Stimulated activated CD4-positive, alpha-beta T cell treated with anti-CD3 and anti-CD28 coated beads, Interleukin-4, amount 100 ng/mL, for 48 hours (primary cell): ENCODE results near the gene RDM1.

ENCODE experiments used
- DNase-seq, 2 donors: peaks; one replicate each; pipeline ENCODE4 v3.0.0-alpha.2; 2020; ENCODE audit warnings: low read depth in 2 of 2

RDM1 gene

DNA sequence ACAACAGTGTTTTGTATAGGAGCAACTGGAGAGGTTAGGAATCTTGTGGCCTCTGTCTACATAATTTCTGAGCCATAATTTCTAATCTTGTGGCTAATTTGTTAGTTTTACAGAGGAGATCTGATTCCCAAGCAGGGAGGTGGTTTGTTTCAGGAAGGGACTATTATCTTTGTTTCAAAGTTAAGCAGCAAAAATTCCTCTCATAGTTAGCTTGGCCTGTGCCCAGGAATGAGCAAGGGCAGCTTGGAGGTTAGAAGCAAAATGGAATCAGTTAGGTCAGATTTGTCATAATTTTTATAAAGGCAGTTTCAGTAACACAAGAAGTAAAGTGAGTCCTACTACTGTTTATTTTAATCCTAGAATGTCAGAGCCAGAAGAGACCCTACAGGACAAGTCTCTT, 2.0 kb upstream of the RDM1 start:
- DNase-seq: no peak

- no peak for DNase-seq
These were observed 1.3 kb upstream of the RDM1 start for GRCh38 chr17:35931794-35932425.

- no peak for DNase-seq
These were observed 2.9 kb downstream of the RDM1 start for GRCh38 chr17:35927714-35928113.

- DNase-seq: no peak
These were observed 6.9 kb downstream of the RDM1 start for GRCh38 chr17:35923609-35924114.

DNA sequence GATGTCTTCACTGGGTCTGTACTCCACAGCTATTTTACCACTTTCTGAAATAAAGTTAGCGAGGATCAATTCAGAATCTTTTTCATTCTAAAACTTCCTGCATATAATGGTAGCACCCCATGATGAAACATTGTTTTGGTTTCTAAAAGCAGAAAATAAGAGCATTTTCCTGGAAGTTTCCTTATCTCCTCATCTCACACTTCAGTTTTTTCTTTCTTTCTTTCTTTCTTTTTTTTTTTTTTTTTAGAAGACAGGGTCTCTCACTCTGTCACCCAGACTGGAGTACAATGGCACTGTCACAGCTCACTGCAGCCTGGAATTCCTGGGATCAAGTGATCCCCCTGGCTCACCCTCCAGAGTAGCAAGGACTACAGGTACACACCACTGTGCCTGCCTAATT, 10.3 kb downstream of the RDM1 start:
- no peak for DNase-seq

GRCh38 chr17:35918665-35919064, 11.9 kb downstream of the RDM1 start:
- DNase-seq: no peak

DNA sequence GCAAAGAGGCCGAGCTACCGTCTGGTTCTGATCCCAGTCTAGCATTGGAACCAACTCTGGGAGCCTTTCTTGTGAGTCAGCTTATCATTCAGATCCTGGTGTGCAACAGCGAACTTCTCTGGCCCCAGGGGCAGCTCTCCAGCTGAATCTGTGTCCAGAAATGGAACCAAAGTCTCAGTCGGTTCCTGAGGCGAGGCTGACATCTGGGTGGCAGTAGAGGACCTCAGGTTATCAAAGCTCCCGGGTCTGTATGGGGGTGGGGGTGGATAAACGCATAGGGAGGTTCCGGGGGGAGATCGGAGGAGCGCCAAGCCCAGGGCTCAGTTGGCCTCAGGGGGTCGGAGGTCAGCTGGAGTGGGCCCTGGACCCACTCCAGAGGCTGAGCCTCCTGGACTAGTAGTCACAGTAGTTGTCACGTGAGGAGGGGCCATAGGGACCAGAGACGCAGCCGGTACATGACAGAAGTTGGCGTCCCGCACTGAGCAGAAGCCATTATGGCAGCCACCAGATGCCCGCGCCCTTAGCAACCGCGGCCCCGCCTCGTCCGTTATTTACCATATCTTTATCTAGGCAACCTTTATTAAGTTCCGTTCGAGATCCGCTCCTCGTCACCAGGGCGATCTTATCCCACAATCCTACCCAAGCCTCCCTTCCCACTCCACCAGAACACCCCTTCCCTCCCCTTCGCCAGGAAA, 12.9 kb downstream of the RDM1 start:
- DNase-seq: no peak

- DNase-seq: no peak
These were observed 15.2 kb downstream of the RDM1 start for GRCh38 chr17:35915153-35915964.

DNA sequence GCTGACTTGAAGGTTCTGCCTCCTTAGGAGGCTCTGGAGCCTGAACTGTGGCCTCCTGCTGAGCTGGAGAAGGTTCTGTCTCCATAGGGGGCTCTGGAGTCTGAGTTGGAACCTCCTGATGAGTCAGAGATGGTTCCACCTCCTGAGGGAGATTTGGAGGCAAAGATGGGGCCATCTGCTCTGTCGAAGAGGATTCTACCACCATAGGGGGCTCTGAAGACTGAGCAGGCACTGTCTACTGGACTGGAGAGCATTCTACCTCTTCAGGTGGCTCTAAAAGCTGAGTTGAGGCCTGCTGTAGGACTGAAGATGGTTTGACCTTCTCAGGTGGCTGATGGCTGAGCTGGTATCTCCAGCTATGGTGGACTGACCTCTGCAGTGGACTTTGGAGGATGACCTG, 16.2 kb downstream of the RDM1 start:
- DNase-seq: no peak

- DNase-seq: no peak
These were observed 17.0 kb downstream of the RDM1 start for GRCh38 chr17:35913609-35914008.

GRCh38 chr17:35912942-35913341, 17.6 kb downstream of the RDM1 start:
- no peak for DNase-seq

DNA sequence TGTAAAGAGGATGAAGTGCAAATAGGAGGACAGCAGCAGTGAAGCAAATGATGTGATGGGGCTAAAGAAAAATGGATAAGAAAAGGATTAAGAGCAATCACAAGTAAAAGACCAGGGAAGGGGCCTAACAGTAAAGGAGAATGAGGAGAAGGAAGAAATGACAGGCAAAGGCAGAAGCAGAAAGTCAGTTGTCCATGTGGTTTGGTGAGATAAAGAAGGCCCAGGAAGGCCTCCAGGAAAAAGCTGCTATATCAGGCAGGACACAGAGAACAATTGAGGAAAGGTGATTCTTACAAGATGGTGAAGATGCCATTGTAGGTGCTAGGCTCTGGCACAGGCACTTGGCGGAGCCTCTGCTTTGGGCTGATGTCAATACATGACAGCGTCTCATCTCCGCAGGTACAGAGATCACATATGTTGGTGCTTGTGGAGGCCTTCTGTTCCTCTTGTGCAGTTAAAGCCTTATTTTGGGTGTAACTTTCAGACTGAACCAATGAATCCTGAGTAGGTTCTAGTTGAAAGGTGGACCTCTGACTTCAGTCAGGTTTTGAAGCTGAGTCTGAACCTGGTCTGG, 18.1 kb downstream of the RDM1 start:
- no peak for DNase-seq

DNA sequence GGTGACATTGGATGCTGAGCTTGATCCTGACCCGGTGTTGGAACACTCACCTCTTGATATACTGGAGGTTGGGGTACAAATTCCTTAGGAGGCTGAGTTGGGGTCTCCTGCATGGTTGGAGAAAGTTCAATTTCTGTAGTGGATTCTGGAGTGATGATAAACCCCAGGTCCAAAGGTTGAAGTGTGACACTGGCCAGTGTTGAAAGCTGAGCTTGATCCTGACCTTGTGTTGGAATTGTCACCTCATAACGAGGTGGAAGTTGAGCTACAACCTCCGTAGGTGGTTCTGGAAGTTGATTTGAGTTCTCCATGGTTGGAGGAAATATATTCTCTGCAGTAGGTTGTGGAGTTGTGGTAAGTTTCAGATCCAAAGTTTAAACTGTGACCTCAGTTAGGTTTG, 21.2 kb downstream of the RDM1 start:
- no peak for DNase-seq

- no peak for DNase-seq
These were observed 22.9 kb downstream of the RDM1 start for GRCh38 chr17:35907691-35908090.

- no peak for DNase-seq
These were observed 23.5 kb downstream of the RDM1 start for GRCh38 chr17:35906926-35907637.

- DNase-seq: no peak
These were observed 24.2 kb downstream of the RDM1 start for GRCh38 chr17:35906191-35906925.

GRCh38 chr17:35903451-35903850, 27.1 kb downstream of the RDM1 start:
- DNase-seq: no peak

- DNase-seq: no peak
These were observed 28.9 kb downstream of the RDM1 start for GRCh38 chr17:35901631-35902175.

GRCh38 chr17:35900708-35901480, 29.7 kb downstream of the RDM1 start:
- no peak for DNase-seq

DNA sequence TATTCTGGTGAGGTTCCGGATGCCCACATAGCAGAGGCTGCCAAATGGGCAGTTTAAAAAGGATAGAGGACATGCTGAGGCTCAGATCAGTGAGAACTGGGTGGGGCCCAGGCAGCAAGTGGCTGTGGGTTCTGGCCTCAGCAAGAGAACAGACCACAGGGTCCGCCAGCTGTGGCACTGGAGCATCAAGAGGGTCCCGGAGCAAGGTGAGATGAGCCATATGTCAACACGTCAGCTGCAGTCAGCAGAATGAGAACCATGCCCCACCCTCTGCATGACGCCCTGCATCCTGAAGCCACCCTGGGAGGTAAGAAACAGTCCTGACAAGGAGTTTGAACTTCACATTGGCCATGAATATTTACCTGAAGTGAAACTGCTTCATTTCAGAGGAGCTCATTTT, 30.3 kb downstream of the RDM1 start:
- no peak for DNase-seq
